Neural cell (in vitro differentiated cells): ENCODE results near the gene WASF3. TPM values are rescaled to one million over a fixed set of nuclear protein-coding genes. Genes with fewer than 3 reads are reported as not detected.

Experiments used
- H2AFZ ChIP-seq: fragments of 200-600, 300-800 bp; sonication (generic), shearing (Covaris generic); 2 replicates; pipeline ENCODE4 v1.6.0; 2014; ENCODE audit warnings: low read depth, mild to moderate bottlenecking, antibody characterized with exemption, low read length, moderate library complexity
- H3F3A ChIP-seq: fragments of 200-600 bp; shearing (Covaris generic); 2 replicates; pipeline ENCODE4 v1.6.1; 2016; ENCODE audit warnings: mild to moderate bottlenecking, moderate library complexity, mixed read lengths, antibody characterized with exemption, low read length; ENCODE audit not compliant: insufficient read depth, poor library complexity, severe bottlenecking
- H3K27ac ChIP-seq: fragments of 200-600, 300-800 bp; sonication (generic), shearing (Covaris generic); 2 replicates; pipeline ENCODE4 v1.5.1; 2014; ENCODE audit warnings: mild to moderate bottlenecking, low read length, moderate library complexity
- H3K27me3 ChIP-seq: fragments of 300-800, 200-600 bp; sonication (generic), shearing (Covaris generic); 2 replicates; pipeline ENCODE4 v1.6.0; 2014; ENCODE audit warnings: mild to moderate bottlenecking, low read depth, low read length, moderate library complexity; ENCODE audit not compliant: insufficient read depth
- H3K36me3 ChIP-seq: fragments of 300-800, 200-600 bp; sonication (generic), shearing (Covaris generic); 2 replicates; pipeline ENCODE4 v1.5.1; 2014; ENCODE audit warnings: mild to moderate bottlenecking, antibody characterized with exemption, low read length, moderate library complexity; ENCODE audit not compliant: insufficient read depth
- H3K4me2 ChIP-seq: fragments of 300-800, 200-600 bp; sonication (generic), shearing (Covaris generic); 2 replicates; pipeline ENCODE4 v1.6.0; 2014; ENCODE audit warnings: mild to moderate bottlenecking, low read length
- H3K4me3 ChIP-seq: fragments of 300-800, 200-600 bp; sonication (generic), shearing (Covaris generic); 2 replicates; pipeline ENCODE4 v1.5.1; 2014; ENCODE audit warnings: mild to moderate bottlenecking, low read length, moderate library complexity
- H3K79me2 ChIP-seq: fragments of 200-600 bp; shearing (Covaris generic); replicated peaks from 2 replicates; pipeline ENCODE4 v1.6.0; 2014; ENCODE audit warnings: mild to moderate bottlenecking, low read length, moderate library complexity; ENCODE audit not compliant: insufficient read depth
- H3K9ac ChIP-seq: fragments of 300-800, 200-600 bp; sonication (generic), shearing (Covaris generic); 2 replicates; pipeline ENCODE4 v1.6.1; 2016; ENCODE audit warnings: mild to moderate bottlenecking, low read length, mixed read lengths
- H3K9me2 ChIP-seq: fragments of 200-600 bp; shearing (Covaris generic); 2 replicates; pipeline ENCODE4 v1.6.1; 2016; ENCODE audit warnings: mild to moderate bottlenecking, low read length, mixed read lengths; ENCODE audit not compliant: insufficient read depth
- H3K9me3 ChIP-seq: fragments of 200-600, 300-800 bp; sonication (generic), shearing (Covaris generic); 2 replicates; pipeline ENCODE4 v1.6.1; 2016; ENCODE audit warnings: mild to moderate bottlenecking, mixed run types, low read length, moderate library complexity, mixed read lengths
- H4K20me1 ChIP-seq: fragments of 200-600 bp; shearing (Covaris generic); 2 replicates; pipeline ENCODE4 v1.6.1; 2016; ENCODE audit warnings: mild to moderate bottlenecking, mixed run types; ENCODE audit not compliant: insufficient read depth
- CTCF ChIP-seq: fragments of 450-650 bp; IDR thresholded peaks from 2 replicates; pipeline ENCODE4 v1.5.1; 2014; ENCODE audit warnings: antibody characterized with exemption, mild to moderate bottlenecking, moderate library complexity; ENCODE audit not compliant: poor library complexity, severe bottlenecking
- EP300 ChIP-seq: fragments of 450-650 bp; conservative IDR thresholded peaks from 2 replicates; pipeline ENCODE4 v1.6.1; 2014; ENCODE audit warnings: antibody characterized with exemption, mild to moderate bottlenecking, moderate library complexity; ENCODE audit not compliant: poor library complexity, severe bottlenecking
- EZH2 ChIP-seq: fragments of 200-600, 300-800 bp; shearing (Covaris generic), sonication (generic); IDR thresholded peaks from 2 replicates; pipeline ENCODE4 v1.6.1; 2014; ENCODE audit warnings: antibody characterized with exemption, low read length, borderline replicate concordance, mild to moderate bottlenecking; ENCODE audit not compliant: insufficient read depth, poor library complexity, severe bottlenecking
- MXI1 ChIP-seq: fragments of 450-650 bp; conservative IDR thresholded peaks from 2 replicates; pipeline ENCODE4 v1.6.1; 2014; ENCODE audit warnings: antibody characterized with exemption, mild to moderate bottlenecking; ENCODE audit not compliant: poor library complexity, severe bottlenecking
- POLR2AphosphoS5 ChIP-seq: IDR thresholded peaks from 2 replicates; pipeline ENCODE4 v1.6.1; 2012
- RAD21 ChIP-seq: fragments of 450-650 bp; conservative IDR thresholded peaks from 2 replicates; pipeline ENCODE4 v1.6.1; 2014; ENCODE audit warnings: antibody characterized with exemption, mild to moderate bottlenecking, moderate library complexity
- REST ChIP-seq: IDR thresholded peaks from 2 replicates; pipeline ENCODE4 v1.6.1; 2012; ENCODE audit warnings: borderline replicate concordance
- SMC3 ChIP-seq: fragments of 450-650 bp; conservative IDR thresholded peaks from 2 replicates; pipeline ENCODE4 v1.6.1; 2014; ENCODE audit warnings: antibody characterized with exemption, mild to moderate bottlenecking, moderate library complexity; ENCODE audit not compliant: poor library complexity
- TAF1 ChIP-seq: IDR thresholded peaks from 2 replicates; pipeline ENCODE4 v1.6.1; 2012; ENCODE audit warnings: low read depth
- polyA plus RNA-seq: library from polyadenylated mRNA; depleted of rRNA; stranded (reverse); fragments of >200 nt; gene quantifications from 2 replicates; pipeline ENCODE4 v1.2.3, GENCODE V29; 2014

WASF3 gene
- polyA plus RNA-seq, 1 donor from 2014 or later, result 44.5 TPM

- H3K4me3 ChIP-seq, result no peak overlapping the region
- no peaks in the 10 kb centered on the region for H3K9me3 ChIP-seq
- H3F3A ChIP-seq, result no peaks in the 10 kb centered on the region
- H2AFZ ChIP-seq, result no peak overlapping the region
- no peaks in the 10 kb centered on the region for H4K20me1 ChIP-seq
- no peak overlapping the region for H3K9ac ChIP-seq
- no peaks in the 10 kb centered on the region for H3K9me2 ChIP-seq
- no peaks in the 10 kb centered on the region for H3K36me3 ChIP-seq
- no peaks in the 10 kb centered on the region for H3K27me3 ChIP-seq
- TF ChIP-seq TAF1 (no peak), EZH2 (no peak), RAD21 (no peak), EP300 (no peak), SMC3 (no peak), MXI1 (no peak), POLR2AphosphoS5 (no peak)
- H3K27ac ChIP-seq, result no peak overlapping the region
- H3K4me2 ChIP-seq, result no peak overlapping the region
- H3K79me2 ChIP-seq, result no peaks in the 10 kb centered on the region
Measured at GRCh38 chr13:26539738-26540292, 17.7 kb upstream of the WASF3 start.

GRCh38 chr13:26540334-26540733 lies 17.1 kb upstream of the WASF3 start:
- H3F3A ChIP-seq, result no peaks in the 10 kb centered on the region
- no peaks in the 10 kb centered on the region for H4K20me1 ChIP-seq
- TF ChIP-seq MXI1, result no peak
- no peak for TF ChIP-seq EP300
- TF ChIP-seq CTCF, result no peak
- no peak for TF ChIP-seq RAD21
- no peak for TF ChIP-seq EZH2
- no peak for TF ChIP-seq REST
- no peak for TF ChIP-seq POLR2AphosphoS5
- TF ChIP-seq SMC3, result no peak
- no peak for TF ChIP-seq TAF1
- H3K27ac ChIP-seq, result no peak overlapping the region
- H3K4me3 ChIP-seq, result no peak overlapping the region
- no peaks in the 10 kb centered on the region for H3K9me2 ChIP-seq
- H3K4me2 ChIP-seq, result no peak overlapping the region
- H3K9ac ChIP-seq, result no peak overlapping the region
- H2AFZ ChIP-seq, result no peak overlapping the region
- no peaks in the 10 kb centered on the region for H3K79me2 ChIP-seq
- H3K9me3 ChIP-seq, result no peaks in the 10 kb centered on the region
- H3K36me3 ChIP-seq, result no peaks in the 10 kb centered on the region
- H3K27me3 ChIP-seq, result no peaks in the 10 kb centered on the region
